ENCODE measurements around the gene CCDC74A.
"Not testable (repeated sequence)": the region's sequence is repeated elsewhere in the genome, so short reads cannot be mapped to it uniquely, and the experiment has no call there.

CCDC74A gene
- total RNA-seq = 0.07 to 8.5 (median 1.3) reads per million in 9 experiments

- Mint-ChIP-seq H3K27ac (peak within 1 kb of the TSS; percentile 85 to 88), H3K36me3 (ENCODE audit: insufficient read depth) (peaks cover 11% of the 10 kb centered on the region)
- DNase-seq = peak; percentile 72 to 80 (median 77)
Measured at GRCh38 chr2:131527131-131528001, at the start of gene CCDC74A. Gene CCDC74A, plus strand, starts transcription at chr2:131527888. Its CDS starts 83 bp downstream, at chr2:131527971.

GRCh38 chr2:131478074-131478849, 49.4 kb upstream of the CCDC74A start:
- not testable (repeated sequence) for H3K27me3 Mint-ChIP-seq; H3K9me3 Mint-ChIP-seq; ATAC-seq (replicated peaks); DNase-seq; H3K4me1 Mint-ChIP-seq (ENCODE audit: low read depth in 2 of 2); H3K27ac Mint-ChIP-seq; H3K36me3 Mint-ChIP-seq (ENCODE audit: insufficient read depth); H3K4me3 Mint-ChIP-seq

More at GRCh38 chr2:131527131-131528001, at the start of gene CCDC74A:
- peaks cover 11 to 15% of the 10 kb centered on the region in 2 donors for H3K4me1 Mint-ChIP-seq (ENCODE audit: low read depth in 2 of 2)
- H3K4me3 Mint-ChIP-seq = peak within 1 kb of the TSS; percentile 88 to 92
- ATAC-seq (replicated peaks) = peak; percentile 93
- not testable (repeated sequence) for H3K27me3 Mint-ChIP-seq, H3K9me3 Mint-ChIP-seq

GRCh38 chr2:131478850-131479461, 48.7 kb upstream of the CCDC74A start:
- H3K4me1 Mint-ChIP-seq (ENCODE audit: low read depth in 2 of 2); H3K9me3 Mint-ChIP-seq; DNase-seq; H3K4me3 Mint-ChIP-seq; ATAC-seq (replicated peaks); H3K27ac Mint-ChIP-seq; H3K36me3 Mint-ChIP-seq (ENCODE audit: insufficient read depth); H3K27me3 Mint-ChIP-seq: not testable (repeated sequence)

GRCh38 chr2:131480351-131480750, 47.3 kb upstream of the CCDC74A start:
- H3K9me3 Mint-ChIP-seq; H3K4me3 Mint-ChIP-seq; ATAC-seq (replicated peaks); H3K36me3 Mint-ChIP-seq (ENCODE audit: insufficient read depth); DNase-seq; H3K27ac Mint-ChIP-seq; H3K27me3 Mint-ChIP-seq; H3K4me1 Mint-ChIP-seq (ENCODE audit: low read depth in 2 of 2): not testable (repeated sequence)

GRCh38 chr2:131482506-131483155, 45.1 kb upstream of the CCDC74A start:
- not testable (repeated sequence) for H3K4me1 Mint-ChIP-seq (ENCODE audit: low read depth in 2 of 2); H3K4me3 Mint-ChIP-seq; H3K9me3 Mint-ChIP-seq; H3K27ac Mint-ChIP-seq; H3K27me3 Mint-ChIP-seq; H3K36me3 Mint-ChIP-seq (ENCODE audit: insufficient read depth); ATAC-seq (replicated peaks); DNase-seq

GRCh38 chr2:131483981-131484820, 43.5 kb upstream of the CCDC74A start:
- not testable (repeated sequence) for H3K27me3 Mint-ChIP-seq; H3K4me3 Mint-ChIP-seq; ATAC-seq (replicated peaks); H3K27ac Mint-ChIP-seq; DNase-seq; H3K4me1 Mint-ChIP-seq (ENCODE audit: low read depth in 2 of 2); H3K9me3 Mint-ChIP-seq; H3K36me3 Mint-ChIP-seq (ENCODE audit: insufficient read depth)

- H3K27ac Mint-ChIP-seq; H3K4me3 Mint-ChIP-seq; H3K4me1 Mint-ChIP-seq (ENCODE audit: low read depth in 2 of 2): not testable (repeated sequence)
Measured at GRCh38 chr2:131484906-131485460, 42.7 kb upstream of the CCDC74A start.

GRCh38 chr2:131486201-131486902, 41.3 kb upstream of the CCDC74A start:
- not testable (repeated sequence) for H3K27me3 Mint-ChIP-seq

More at GRCh38 chr2:131484906-131485460, 42.7 kb upstream of the CCDC74A start:
- DNase-seq; H3K9me3 Mint-ChIP-seq; H3K27me3 Mint-ChIP-seq; H3K36me3 Mint-ChIP-seq (ENCODE audit: insufficient read depth); ATAC-seq (replicated peaks): not testable (repeated sequence)

GRCh38 chr2:131488306-131489205, 39.1 kb upstream of the CCDC74A start:
- H3K4me1 Mint-ChIP-seq (ENCODE audit: low read depth in 2 of 2) = peaks cover 22 to 26% of the 10 kb centered on the region in 2 donors
- ATAC-seq (replicated peaks) (no peak), DNase-seq (no peak)
- H3K27me3 Mint-ChIP-seq = no peaks in the 10 kb centered on the region
- peaks cover 27% of the 10 kb centered on the region for H3K36me3 Mint-ChIP-seq (ENCODE audit: insufficient read depth)
- peak overlapping the region; percentile 57 to 87 for H3K27ac Mint-ChIP-seq
- H3K4me3 Mint-ChIP-seq = no peak overlapping the region
- no peaks in the 10 kb centered on the region for H3K9me3 Mint-ChIP-seq

More at GRCh38 chr2:131486201-131486902, 41.3 kb upstream of the CCDC74A start:
- DNase-seq; ATAC-seq (replicated peaks); H3K4me3 Mint-ChIP-seq; H3K9me3 Mint-ChIP-seq; H3K27ac Mint-ChIP-seq: not testable (repeated sequence)
- peaks cover 12% of the 10 kb centered on the region for H3K36me3 Mint-ChIP-seq (ENCODE audit: insufficient read depth)
- H3K4me1 Mint-ChIP-seq (ENCODE audit: low read depth in 2 of 2) = peaks cover 17 to 21% of the 10 kb centered on the region in 2 donors

- Mint-ChIP-seq H3K4me1 (ENCODE audit: low read depth in 2 of 2) (peaks cover 34 to 37% of the 10 kb centered on the region in 2 donors), H3K4me3 (peak overlapping the region; percentile 77 to 96), H3K27ac (peak overlapping the region; percentile 80 to 91), H3K36me3 (ENCODE audit: insufficient read depth) (peaks cover 37% of the 10 kb centered on the region)
- not testable (repeated sequence) for H3K9me3 Mint-ChIP-seq; H3K27me3 Mint-ChIP-seq; ATAC-seq (replicated peaks)
- DNase-seq = peak in 2 of 3 experiments; percentile 6 to 19
Measured at GRCh38 chr2:131490616-131491468, 36.8 kb upstream of the CCDC74A start.

Data from effector memory CD8-positive, alpha-beta T cell (primary cell).